GM18517 (cell line): Measurements from ENCODE around the gene RREB1.
A peak's percentile ranks its signal among the peaks of the same experiment; 100 is the strongest.
"Not testable (repeated sequence)": the region's sequence is repeated elsewhere in the genome, so short reads cannot be mapped to it uniquely, and the experiment has no call there.

ENCODE experiments used
- ATAC-seq: cut with Tn5 transposase; IDR thresholded peaks from one replicate; pipeline ENCODE4 v1.9.1; 2021; ENCODE audit warnings: mild to moderate bottlenecking, moderate library complexity; ENCODE audit not compliant: unreplicated experiment

Gene RREB1

DNA sequence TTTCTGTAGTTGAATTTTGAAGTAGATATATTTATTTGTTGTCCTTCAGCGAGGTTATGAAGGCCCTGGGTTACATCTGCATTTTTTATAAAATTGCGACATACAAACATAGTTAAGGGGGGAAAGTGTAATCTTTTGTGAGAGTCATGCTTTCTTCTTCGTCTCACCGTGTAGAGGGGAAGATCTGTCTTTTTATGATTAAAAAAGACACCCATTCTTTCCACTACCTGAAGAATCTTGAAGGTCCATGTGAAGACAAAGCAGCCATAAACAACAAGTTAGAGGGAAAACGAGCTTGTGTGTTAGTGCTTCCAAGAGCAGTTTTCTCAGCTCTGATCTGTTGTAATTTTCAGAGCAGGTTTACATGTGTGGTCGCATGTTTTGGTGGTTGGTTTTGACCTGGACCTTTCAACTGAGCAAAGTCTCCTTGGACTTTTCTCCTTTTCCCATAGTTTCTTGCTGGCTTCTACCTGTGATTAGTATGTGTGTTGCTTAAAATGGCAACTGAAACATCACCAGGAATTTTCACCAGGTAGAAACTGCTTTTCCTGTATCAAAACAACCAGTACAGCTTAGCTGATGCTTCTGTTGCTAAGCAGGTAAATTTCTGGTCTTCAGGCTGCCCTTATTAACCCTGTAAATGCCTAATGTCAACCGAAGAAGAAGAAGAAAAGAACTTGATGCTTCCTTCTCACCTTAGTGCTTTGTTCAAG, 37.3 kb downstream of the RREB1 start:
- no peak for ATAC-seq

DNA sequence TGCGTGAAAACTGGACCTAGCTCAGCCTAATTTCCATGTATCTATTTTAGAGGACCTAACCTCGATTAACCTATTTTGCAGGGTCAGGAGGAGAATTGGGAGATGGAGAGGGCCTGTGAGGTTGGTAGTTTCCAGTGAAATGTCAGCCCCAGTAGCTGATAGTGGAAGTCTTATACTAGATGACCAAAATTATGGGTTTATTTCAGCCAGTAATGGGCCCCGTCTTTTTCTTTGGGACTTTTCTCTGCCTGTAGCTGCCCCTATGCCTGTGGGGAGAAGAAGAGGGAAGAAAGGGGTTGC, 37.8 kb downstream of the RREB1 start:
- ATAC-seq = no peak

DNA sequence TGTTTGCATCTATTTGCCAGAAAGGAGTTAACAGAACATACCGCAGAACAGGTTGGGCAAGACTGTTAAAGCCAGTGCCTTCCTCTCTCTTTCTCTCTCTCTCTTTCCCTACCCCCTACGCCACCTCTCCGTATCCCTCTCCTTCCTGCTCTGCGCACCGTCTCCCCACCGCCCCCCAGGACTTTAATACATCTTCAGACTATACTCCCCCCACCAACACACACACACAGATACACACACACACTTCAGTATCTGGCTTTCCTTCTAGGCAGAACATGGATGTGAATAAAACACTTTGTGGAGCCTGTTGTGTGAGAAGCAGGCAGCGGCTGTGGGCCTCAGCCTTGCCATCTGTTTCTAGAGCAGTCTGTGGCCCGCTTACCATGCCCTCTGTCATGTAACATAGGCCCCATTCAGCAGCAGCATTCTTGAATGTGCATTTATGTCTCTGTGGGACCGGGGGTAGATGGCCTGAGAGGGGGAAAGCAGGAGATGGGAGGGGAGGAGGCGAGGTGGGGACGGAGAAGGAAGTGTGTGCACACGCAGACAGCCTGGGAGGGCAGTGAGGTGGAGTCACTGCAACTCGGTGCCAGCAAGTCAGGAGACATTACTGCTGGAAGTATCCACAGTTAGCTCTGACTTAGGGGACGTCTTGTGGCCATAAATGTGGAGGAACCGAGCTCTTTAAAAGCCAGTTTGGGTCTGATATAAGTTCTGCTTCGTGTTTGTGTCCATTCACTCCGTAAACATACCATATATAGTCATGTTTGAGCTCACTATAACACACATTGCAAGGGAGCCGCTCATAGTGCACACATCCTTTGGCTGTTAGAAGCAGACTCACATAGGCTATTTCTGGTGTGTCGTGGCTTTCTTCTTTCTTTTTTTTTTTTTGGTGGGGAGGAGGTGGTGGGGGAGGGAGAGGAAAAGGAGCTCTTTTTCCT, 38.4 kb downstream of the RREB1 start:
- peak; percentile 52 for ATAC-seq

DNA sequence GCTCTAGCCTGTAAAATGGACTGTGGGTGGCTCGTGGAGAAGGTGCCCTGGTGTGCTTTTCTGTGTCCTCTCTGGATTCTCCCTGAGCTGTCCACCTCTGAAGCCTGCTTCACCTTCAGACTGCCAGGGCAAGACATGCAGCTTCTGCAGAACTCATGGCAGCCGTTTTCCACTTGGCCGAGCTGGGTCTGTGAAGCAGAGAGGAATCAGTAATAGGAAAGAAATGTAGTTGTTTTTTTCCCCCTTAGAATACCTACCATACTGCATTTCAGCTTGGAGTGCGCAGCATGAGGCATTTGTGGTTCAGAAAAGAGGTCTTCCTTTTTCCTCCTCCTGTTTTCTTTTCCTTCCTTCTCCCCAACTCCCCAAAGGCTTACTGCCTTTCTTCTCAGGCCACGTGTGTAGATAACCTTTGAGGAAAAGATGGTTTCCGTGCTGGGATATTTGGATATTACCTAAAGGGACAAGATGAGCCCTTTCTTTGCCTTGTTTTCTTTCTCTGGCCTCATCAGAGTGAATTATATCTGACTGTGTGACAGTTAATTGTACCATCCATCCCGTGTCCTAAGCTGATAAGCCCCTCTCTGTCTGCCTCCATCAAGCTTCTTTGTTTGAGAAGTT, 39.4 kb downstream of the RREB1 start:
- peak; percentile 4 for ATAC-seq

- no peak for ATAC-seq
These were observed 40.5 kb downstream of the RREB1 start for GRCh38 chr6:7148100-7148822.

- no peak for ATAC-seq
These were observed 42.8 kb downstream of the RREB1 start for GRCh38 chr6:7150381-7151064.

DNA sequence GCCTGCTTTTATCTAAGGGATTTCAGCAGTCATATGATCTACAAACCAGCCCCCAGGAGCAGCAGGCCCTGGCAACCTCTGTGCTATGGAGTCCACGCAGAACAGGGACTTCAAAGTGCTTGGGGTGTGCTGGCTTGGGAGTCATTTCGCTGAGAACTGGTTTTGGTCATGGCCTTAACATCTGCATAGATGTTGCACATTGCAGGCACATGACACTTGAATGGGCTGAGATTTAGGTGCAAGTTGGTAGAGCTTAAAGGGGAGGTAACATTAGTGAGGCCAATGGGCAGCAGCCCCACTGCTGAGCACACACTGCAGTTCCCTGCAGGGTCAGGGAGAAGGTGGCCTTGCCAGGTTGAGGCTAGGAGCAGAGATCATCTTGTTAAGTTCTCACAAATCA, 43.6 kb downstream of the RREB1 start:
- no peak for ATAC-seq

DNA sequence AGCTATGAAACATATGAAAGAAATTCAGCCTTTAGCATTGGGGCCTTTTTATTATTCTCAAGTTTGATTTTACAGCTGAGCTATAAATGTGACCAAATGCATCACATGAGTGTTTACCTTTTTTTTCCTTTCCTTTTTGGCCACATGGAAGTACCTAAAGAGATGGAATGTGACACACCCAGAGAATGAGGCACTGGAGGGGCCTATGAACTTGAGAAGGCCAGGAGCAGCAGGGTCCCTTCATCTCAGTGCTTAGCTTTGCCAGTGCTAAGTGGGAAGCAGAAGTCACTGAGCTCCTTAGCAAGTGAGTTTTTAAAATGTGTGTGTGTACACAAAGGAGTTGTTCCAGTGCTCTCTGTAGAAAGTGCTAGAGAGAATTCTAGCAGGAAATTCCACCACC, 44.7 kb downstream of the RREB1 start:
- ATAC-seq = no peak

GRCh38 chr6:7153789-7154188, 46.0 kb downstream of the RREB1 start:
- ATAC-seq = no peak

- peak; percentile 82 for ATAC-seq
These were observed 46.8 kb downstream of the RREB1 start for GRCh38 chr6:7154341-7155139.

GRCh38 chr6:7155871-7156579, 48.3 kb downstream of the RREB1 start:
- ATAC-seq = peak; percentile 27

DNA sequence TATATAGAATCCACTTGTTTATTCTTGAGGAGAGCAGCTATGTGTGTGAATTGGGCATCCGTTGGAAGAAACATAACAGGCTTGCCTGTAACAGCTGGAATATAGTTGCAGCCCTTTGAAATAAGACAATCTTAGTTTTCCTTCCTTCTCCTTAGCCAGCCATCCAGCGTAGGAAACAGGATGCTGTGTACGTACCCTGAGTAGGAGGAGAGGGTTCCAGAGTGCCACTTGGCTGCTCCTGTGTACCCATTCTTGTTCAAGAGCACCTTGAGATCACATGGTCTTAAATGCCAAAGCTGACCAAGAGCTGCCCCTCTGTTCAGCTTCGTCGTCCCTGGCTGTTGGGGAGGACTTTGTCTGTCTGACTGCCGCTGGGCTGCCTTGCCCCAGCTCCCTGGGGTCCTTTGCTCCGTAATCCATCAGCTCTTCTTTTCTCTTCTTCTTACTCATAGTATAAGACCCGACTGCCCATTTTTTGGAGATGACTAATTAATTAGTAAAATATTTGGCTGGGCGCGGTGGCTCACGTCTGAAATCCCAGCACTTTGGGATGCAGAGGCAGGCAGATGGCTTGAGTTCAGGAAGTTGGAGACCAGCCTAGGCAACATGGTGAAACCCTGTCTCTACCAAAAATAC, 49.0 kb downstream of the RREB1 start:
- no peak for ATAC-seq

DNA sequence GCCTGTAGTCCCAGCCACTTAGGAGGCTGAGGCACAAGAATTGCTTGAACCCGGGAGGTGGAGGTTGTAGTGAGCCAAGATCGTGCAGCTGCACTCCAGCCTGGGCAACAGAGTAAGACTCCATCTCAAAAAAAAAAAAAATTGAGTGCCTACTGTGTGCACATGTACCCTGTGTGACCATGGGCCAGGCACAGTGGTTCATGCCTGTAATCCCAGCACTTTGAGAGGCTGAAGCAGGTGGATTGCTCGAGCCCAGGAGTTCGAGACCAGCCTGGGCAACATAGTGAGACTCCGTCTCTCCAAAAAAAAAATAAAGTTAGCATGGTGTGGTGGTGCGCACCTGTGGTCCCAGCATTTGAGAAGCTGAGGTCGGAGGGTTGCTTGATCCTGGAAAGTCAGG, 49.5 kb downstream of the RREB1 start:
- not testable (repeated sequence) for ATAC-seq

GRCh38 chr6:7157752-7158616, 50.2 kb downstream of the RREB1 start:
- ATAC-seq = no peak

DNA sequence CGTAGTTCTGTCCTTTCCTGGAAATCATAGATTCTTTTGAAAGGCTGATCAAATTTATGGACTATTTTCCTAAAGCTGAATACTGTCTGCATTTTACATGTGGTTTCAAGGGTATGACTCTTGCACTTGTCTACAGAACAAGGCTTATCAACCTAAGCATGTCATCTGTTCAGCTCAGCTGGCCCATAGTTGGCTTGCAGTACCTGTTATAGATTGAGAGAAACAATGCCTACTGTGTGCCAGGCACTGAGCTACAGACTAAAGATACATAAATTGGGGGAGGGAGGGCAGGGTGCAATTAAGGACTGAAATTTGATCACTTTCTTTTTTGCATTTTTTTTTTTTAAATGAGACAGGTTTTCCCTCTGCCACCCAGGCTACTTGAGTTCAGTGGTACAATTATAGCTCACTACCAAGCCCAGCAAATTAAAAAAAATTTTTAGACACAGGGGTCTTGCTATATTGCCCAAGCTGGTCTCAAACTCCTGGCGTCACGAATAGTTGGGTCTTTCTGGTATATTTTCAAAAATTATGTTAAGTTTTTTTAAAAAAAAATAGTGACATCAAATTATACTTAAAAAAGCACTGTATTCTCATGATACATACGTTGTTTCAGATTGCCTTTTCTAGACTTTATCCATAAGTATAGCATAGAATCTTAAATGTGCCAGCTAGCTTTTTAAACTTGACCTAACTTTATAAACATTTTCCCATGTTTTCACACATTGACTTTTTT, 52.2 kb downstream of the RREB1 start:
- ATAC-seq = no peak

- ATAC-seq = no peak
These were observed 53.5 kb downstream of the RREB1 start for GRCh38 chr6:7161253-7161623.

DNA sequence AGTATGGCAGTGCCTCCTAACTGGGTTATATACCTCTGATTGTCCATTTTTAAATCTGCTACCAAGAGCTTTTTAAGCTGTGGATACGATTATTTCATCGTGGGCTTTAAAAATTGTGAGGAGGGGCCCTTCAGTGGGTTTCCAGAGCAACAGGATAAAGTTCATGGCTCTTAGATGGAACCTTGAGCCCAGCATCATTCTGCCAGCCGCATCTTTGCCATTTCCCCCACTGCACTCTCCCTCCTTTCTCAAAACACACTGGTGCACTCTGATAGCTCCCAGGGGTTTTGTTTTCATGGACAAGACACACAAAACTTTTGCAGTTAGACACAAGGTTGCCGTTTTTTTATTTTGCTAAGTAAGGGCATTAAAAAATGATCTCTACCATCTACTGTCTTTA, 54.1 kb downstream of the RREB1 start:
- ATAC-seq = no peak
